Neuronal stem cell (in vitro differentiated cells): ENCODE data around the gene RPL19.

Experiments
- DNase-seq: peaks from one replicate; pipeline ENCODE4 v3.0.0-alpha.2; 2013; ENCODE audit warnings: low spot score
- H2AFZ ChIP-seq: one replicate; pipeline ENCODE4 v1.6.1; 2013; ENCODE audit warnings: mild to moderate bottlenecking, low read length, inconsistent platforms
- H2AK5ac ChIP-seq: 2 replicates; pipeline ENCODE4 v1.6.1; 2013; ENCODE audit warnings: low read depth, mild to moderate bottlenecking, inconsistent platforms, low read length, moderate library complexity, mixed read lengths
- H2BK120ac ChIP-seq: 2 replicates; pipeline ENCODE4 v1.6.1; 2013; ENCODE audit warnings: low read depth, mild to moderate bottlenecking, inconsistent platforms, low read length, moderate library complexity, mixed read lengths
- H2BK12ac ChIP-seq: one replicate; pipeline ENCODE4 v1.6.1; 2013; ENCODE audit warnings: low read length, inconsistent platforms
- H2BK15ac ChIP-seq: 2 replicates; pipeline ENCODE4 v1.6.1; 2013; ENCODE audit warnings: mild to moderate bottlenecking, low read length, inconsistent platforms, mixed read lengths
- H2BK5ac ChIP-seq: one replicate; pipeline ENCODE4 v1.6.1; 2013; ENCODE audit warnings: inconsistent platforms, mild to moderate bottlenecking, low read length, moderate library complexity
- H3K14ac ChIP-seq: one replicate; pipeline ENCODE4 v1.6.1; 2013; ENCODE audit warnings: low read length, inconsistent platforms
- H3K18ac ChIP-seq: 2 replicates; pipeline ENCODE4 v1.6.1; 2013; ENCODE audit warnings: low read length, inconsistent platforms
- H3K23ac ChIP-seq: 2 replicates; pipeline ENCODE4 v1.6.1; 2013; ENCODE audit warnings: low read depth, mild to moderate bottlenecking, mixed read lengths, low read length, inconsistent platforms; ENCODE audit not compliant: poor library complexity
- H3K27ac ChIP-seq: replicated peaks from 3 replicates; pipeline ENCODE4 v1.5.1; 2013; ENCODE audit warnings: low read length, inconsistent platforms
- H3K27me3 ChIP-seq, 3 experiments: 2 replicates each; pipeline ENCODE4 v1.6.1; 2013; ENCODE audit warnings: low read length in 3 of 3, mild to moderate bottlenecking in 2 of 3, inconsistent platforms in 1 of 3, low read depth in 1 of 3, mixed read lengths in 1 of 3, moderate library complexity in 1 of 3; ENCODE audit not compliant: control insufficient read depth in 3 of 3, insufficient read depth in 3 of 3
- H3K36me3 ChIP-seq, 2 donors: replicated peaks in 1 of 2; 2 replicates each; pipeline ENCODE4 v1.6.1; 2013; ENCODE audit warnings: low read length in 2 of 2; ENCODE audit not compliant: control insufficient read depth in 2 of 2, insufficient read depth in 2 of 2
- H3K4ac ChIP-seq: 2 replicates; pipeline ENCODE4 v1.6.1; 2013; ENCODE audit warnings: inconsistent platforms, mild to moderate bottlenecking, low read length, moderate library complexity
- H3K4me1 ChIP-seq, 2 donors: 1 replicate in 1 of 2; 2 replicates in 1 of 2; pipeline ENCODE4 v1.6.1; 2013; ENCODE audit warnings: low read length in 2 of 2, low read depth in 1 of 2; ENCODE audit not compliant: control insufficient read depth in 2 of 2, insufficient read depth in 1 of 2
- H3K4me2 ChIP-seq: one replicate; pipeline ENCODE4 v1.6.1; 2013; ENCODE audit warnings: mild to moderate bottlenecking, low read length, inconsistent platforms; ENCODE audit not compliant: insufficient read depth, poor library complexity, severe bottlenecking
- H3K4me3 ChIP-seq, 2 donors: 2 replicates each; pipeline ENCODE4 v1.5.1; 2013; ENCODE audit warnings: low read length in 2 of 2, mild to moderate bottlenecking in 2 of 2, inconsistent platforms in 1 of 2, moderate library complexity in 1 of 2
- H3K79me1 ChIP-seq: one replicate; pipeline ENCODE4 v1.6.1; 2013; ENCODE audit warnings: low read depth, mild to moderate bottlenecking, inconsistent platforms, low read length, moderate library complexity
- H3K9ac ChIP-seq: one replicate; pipeline ENCODE4 v1.6.1; 2013; ENCODE audit warnings: mild to moderate bottlenecking, low read depth, low read length, inconsistent platforms; ENCODE audit not compliant: poor library complexity
- H3K9me3 ChIP-seq, 2 donors: replicated peaks in 1 of 2; 2 replicates each; pipeline versions ENCODE3 to v1.6.1; 2013; ENCODE audit warnings: low read length in 2 of 2, mild to moderate bottlenecking in 2 of 2, inconsistent platforms in 1 of 2, low read depth in 1 of 2, mixed read lengths in 1 of 2, moderate library complexity in 1 of 2; ENCODE audit not compliant: control insufficient read depth in 2 of 2, insufficient read depth in 1 of 2
- H4K8ac ChIP-seq: one replicate; pipeline ENCODE4 v1.6.1; 2013; ENCODE audit warnings: low read depth, mild to moderate bottlenecking, inconsistent platforms, low read length, moderate library complexity
- H4K91ac ChIP-seq: one replicate; pipeline ENCODE4 v1.6.1; 2013; ENCODE audit warnings: low read length, low read depth, mild to moderate bottlenecking, inconsistent platforms; ENCODE audit not compliant: poor library complexity
- WGBS, 2 donors: extraction: QIAGEN DNeasy Blood & Tissue Kit; methylation state at CpG; one replicate each; pipeline ENCODE4 v1.1.7; 2013; ENCODE audit warnings: missing lambda C conversion rate in 2 of 2, mixed read lengths in 1 of 2; ENCODE audit not compliant: insufficient read length in 2 of 2, insufficient replicate concordance in 1 of 2; ENCODE audit errors: extremely low coverage in 2 of 2; 5-methylcytosine and 5-hydroxymethylcytosine counted together

RPL19 gene

GRCh38 chr17:39221572-39221971 is 21.5 kb downstream of the RPL19 start:
- H3K4me2 ChIP-seq, result no peak overlapping the region
- peaks cover 6 to 7% of the 10 kb centered on the region in 2 donors for H3K4me1 ChIP-seq
- no peak overlapping the region for H2AFZ ChIP-seq
- no peaks in the 10 kb centered on the region for H3K79me1 ChIP-seq
- H2BK15ac ChIP-seq, result no peak overlapping the region
- H2BK5ac ChIP-seq, result no peak overlapping the region
- no peak overlapping the region for H3K18ac ChIP-seq
- peaks cover 16 to 83% (median 61%) of the 10 kb centered on the region in 3 experiments for H3K27me3 ChIP-seq
- H3K36me3 ChIP-seq, result no peaks in the 10 kb centered on the region
- H3K23ac ChIP-seq, result no peak overlapping the region
- H3K9ac ChIP-seq, result peak overlapping the region; percentile 3
- H3K4ac ChIP-seq, result no peak overlapping the region
- no peak overlapping the region for H4K8ac ChIP-seq
- H4K91ac ChIP-seq, result no peak overlapping the region
- DNase-seq, result no peak
- H2AK5ac ChIP-seq, result peak overlapping the region; percentile 63
- no CpG with 5 or more reads among the region's 6 CpGs for WGBS, 2 donors
- H3K14ac ChIP-seq, result no peak overlapping the region
- H2BK120ac ChIP-seq, result no peak overlapping the region
- H2BK12ac ChIP-seq, result no peak overlapping the region
- no peak overlapping the region for H3K27ac ChIP-seq
- H3K4me3 ChIP-seq, result no peak overlapping the region
- H3K9me3 ChIP-seq, result peaks cover 0 to 1% of the 10 kb centered on the region in 2 donors

DNA sequence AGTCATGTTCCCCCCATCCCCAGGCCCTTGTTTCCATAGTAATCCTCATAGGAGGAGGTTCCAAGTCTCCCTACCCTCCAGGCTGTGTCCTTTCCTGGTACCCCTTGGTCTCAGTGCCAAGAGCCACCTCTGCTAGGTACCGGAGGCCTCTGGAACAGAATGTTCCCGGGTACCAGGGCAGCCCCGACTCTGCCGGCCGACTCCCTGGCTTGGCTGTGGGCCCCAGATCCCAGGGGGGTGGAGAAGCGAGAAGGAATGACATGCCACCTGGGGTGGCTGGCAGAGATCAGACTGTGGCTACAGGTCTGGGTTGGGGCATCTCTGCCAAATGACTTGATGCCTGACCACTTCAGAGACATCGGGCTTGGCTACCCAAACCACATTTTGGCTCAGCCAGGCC is 22.1 kb downstream of the RPL19 start:
- no peak overlapping the region for H3K4me3 ChIP-seq

DNA sequence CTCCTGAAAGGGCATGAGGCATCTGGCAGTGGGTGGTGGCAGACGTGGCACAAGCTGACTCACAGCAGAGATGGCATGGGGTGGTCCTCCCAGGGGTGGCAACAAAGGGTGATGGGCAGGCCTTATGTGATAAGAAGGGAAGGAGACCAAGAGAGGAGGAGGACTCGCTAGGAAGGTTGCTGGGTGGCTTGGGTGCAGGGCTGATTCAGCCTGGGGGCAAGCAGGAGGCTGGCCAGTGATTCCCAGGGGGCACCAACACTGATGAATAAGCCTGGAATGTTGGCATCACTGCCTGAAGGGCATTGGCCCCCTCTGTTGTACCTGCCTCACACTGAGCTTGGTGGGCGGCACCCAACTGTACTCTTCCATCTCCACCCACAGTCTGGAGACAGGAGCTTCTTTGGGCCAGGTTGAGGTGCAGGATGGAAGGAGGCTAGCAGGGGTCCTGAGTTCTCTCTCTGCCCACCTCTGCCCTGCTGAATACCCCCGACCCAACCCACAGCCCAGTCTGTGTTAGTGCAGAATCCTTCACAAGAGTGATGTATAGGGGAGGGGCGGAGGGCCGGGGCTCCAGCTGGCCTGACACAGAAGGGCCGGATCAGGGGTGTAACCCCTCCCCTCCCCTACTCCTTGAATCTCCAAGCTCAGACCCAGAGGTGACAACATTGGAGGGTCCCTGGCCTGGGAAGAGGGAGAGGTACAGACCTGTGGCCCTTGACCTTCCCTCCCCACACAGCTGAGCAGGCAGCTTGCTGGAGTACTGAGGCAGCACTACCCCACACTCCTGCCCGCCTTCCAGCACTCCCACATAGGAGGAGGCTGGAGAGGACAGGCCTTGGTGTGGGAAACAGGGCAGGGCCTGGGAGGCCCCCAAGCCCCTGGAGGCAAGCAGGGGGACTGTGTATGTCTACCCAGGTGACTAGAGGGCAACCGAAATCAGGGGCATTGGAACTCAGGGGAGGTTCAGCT is 23.1 kb downstream of the RPL19 start:
- DNase-seq, result no peak
- H3K4me1 ChIP-seq, result peaks cover 6 to 7% of the 10 kb centered on the region in 2 donors
- H3K36me3 ChIP-seq, result no peaks in the 10 kb centered on the region
- no peak overlapping the region for H3K9ac ChIP-seq
- H2BK120ac ChIP-seq, result no peak overlapping the region
- H2BK15ac ChIP-seq, result no peak overlapping the region
- WGBS, 2 donors, result no CpG with 5 or more reads among the region's 9 CpGs
- H3K27me3 ChIP-seq, result peaks cover 16 to 81% (median 52%) of the 10 kb centered on the region in 3 experiments
- no peak overlapping the region for H2BK12ac ChIP-seq
- no peak overlapping the region for H3K27ac ChIP-seq
- no peak overlapping the region for H2AFZ ChIP-seq
- no peak overlapping the region for H4K8ac ChIP-seq
- H3K14ac ChIP-seq, result no peak overlapping the region
- no peak overlapping the region for H3K23ac ChIP-seq
- H3K4me2 ChIP-seq, result no peak overlapping the region
- no peak overlapping the region for H3K4ac ChIP-seq
- peak overlapping the region; percentile 60 for H2AK5ac ChIP-seq
- no peak overlapping the region for H2BK5ac ChIP-seq
- H4K91ac ChIP-seq, result no peak overlapping the region
- H3K79me1 ChIP-seq, result no peaks in the 10 kb centered on the region
- H3K4me3 ChIP-seq, result no peak overlapping the region
- H3K9me3 ChIP-seq, result peaks cover 0 to 1% of the 10 kb centered on the region in 2 donors
- peak overlapping the region; percentile 18 for H3K18ac ChIP-seq

More for the DNA sequence above, 22.1 kb downstream of the RPL19 start:
- H3K4ac ChIP-seq, result no peak overlapping the region
- peaks cover 6 to 7% of the 10 kb centered on the region in 2 donors for H3K4me1 ChIP-seq
- no peak overlapping the region for H3K23ac ChIP-seq
- no peak overlapping the region for H3K27ac ChIP-seq
- no peak overlapping the region for H4K8ac ChIP-seq
- no peak overlapping the region for H2BK15ac ChIP-seq
- no peak overlapping the region for H3K18ac ChIP-seq
- H4K91ac ChIP-seq, result no peak overlapping the region
- H3K4me2 ChIP-seq, result no peak overlapping the region
- H3K27me3 ChIP-seq, result peaks cover 16 to 82% (median 57%) of the 10 kb centered on the region in 3 experiments
- H3K14ac ChIP-seq, result no peak overlapping the region
- H2AFZ ChIP-seq, result no peak overlapping the region
- no peak overlapping the region for H2AK5ac ChIP-seq
- no peak overlapping the region for H2BK120ac ChIP-seq
- no peak overlapping the region for H2BK5ac ChIP-seq
- H3K36me3 ChIP-seq, result no peaks in the 10 kb centered on the region
- H3K79me1 ChIP-seq, result no peaks in the 10 kb centered on the region
- no peak overlapping the region for H3K9ac ChIP-seq
- H3K9me3 ChIP-seq, result peaks cover 0 to 1% of the 10 kb centered on the region in 2 donors
- WGBS, 2 donors, result no CpG with 5 or more reads among the region's 7 CpGs
- DNase-seq, result no peak
- no peak overlapping the region for H2BK12ac ChIP-seq
